Effector memory CD8-positive, alpha-beta T cell (primary cell): ENCODE measurements around the gene PRKN.
A peak's percentile ranks its signal among the peaks of the same experiment; 100 is the strongest.
"Not testable (repeated sequence)": the region's sequence is repeated elsewhere in the genome, so short reads cannot be mapped to it uniquely, and the experiment has no call there.

Experiments
- ATAC-seq: fragments of 150-1000 bp; cut with Tn5 transposase; replicated peaks from 2 replicates; pipeline ENCODE4 v1.10.0; 2021; ENCODE audit warnings: mild to moderate bottlenecking, moderate library complexity
- DNase-seq, 3 experiments: peaks; one replicate each; pipeline ENCODE4 v3.0.0; 2021
- H3K27ac Mint-ChIP-seq, 2 donors: one replicate each; pipeline ENCODE4 v1.8.0; 2022; ENCODE audit warnings: mild to moderate bottlenecking in 2 of 2, mixed read lengths in 2 of 2, moderate library complexity in 2 of 2
- H3K27me3 Mint-ChIP-seq, 2 donors: one replicate each; pipeline ENCODE4 v1.8.0; 2022; ENCODE audit warnings: mixed read lengths in 2 of 2
- H3K36me3 Mint-ChIP-seq: one replicate; pipeline ENCODE4 v1.8.0; 2022; ENCODE audit warnings: mild to moderate bottlenecking, moderate library complexity, mixed read lengths; ENCODE audit not compliant: insufficient read depth
- H3K4me1 Mint-ChIP-seq, 2 donors: one replicate each; pipeline ENCODE4 v1.8.0; 2022; ENCODE audit warnings: low read depth in 2 of 2, mixed read lengths in 2 of 2
- H3K4me3 Mint-ChIP-seq, 2 donors: one replicate each; pipeline ENCODE4 v1.8.0; 2022; ENCODE audit warnings: mild to moderate bottlenecking in 2 of 2, mixed read lengths in 2 of 2, moderate library complexity in 2 of 2
- H3K9me3 Mint-ChIP-seq, 2 donors: one replicate each; pipeline ENCODE4 v1.8.0; 2022; ENCODE audit warnings: mixed read lengths in 2 of 2

The PRKN gene

GRCh38 chr6:162409741-162410691, 317.6 kb downstream of the PRKN start:
- DNase-seq, result no peak
- no peaks in the 10 kb centered on the region for H3K27me3 Mint-ChIP-seq
- peaks cover 0 to 2% of the 10 kb centered on the region in 2 donors for H3K9me3 Mint-ChIP-seq
- no peaks in the 10 kb centered on the region for H3K36me3 Mint-ChIP-seq
- ATAC-seq, result no peak
- no peak overlapping the region for H3K27ac Mint-ChIP-seq
- no peaks in the 10 kb centered on the region for H3K4me1 Mint-ChIP-seq
- no peak overlapping the region for H3K4me3 Mint-ChIP-seq

- Mint-ChIP-seq H3K27ac (peak overlapping the region in 1 of 2 donors; percentile 24), H3K4me1 (no peaks in the 10 kb centered on the region), H3K4me3 (no peak overlapping the region), H3K36me3 (no peaks in the 10 kb centered on the region), H3K9me3 (peaks cover 0 to 2% of the 10 kb centered on the region in 2 donors), H3K27me3 (no peaks in the 10 kb centered on the region)
- ATAC-seq (no peak), DNase-seq (no peak)
Measured at GRCh38 chr6:162408826-162409535, 318.6 kb downstream of the PRKN start.

GRCh38 chr6:162404951-162405350, 322.6 kb downstream of the PRKN start:
- no peaks in the 10 kb centered on the region for H3K36me3 Mint-ChIP-seq
- DNase-seq (no peak), ATAC-seq (no peak)
- no peaks in the 10 kb centered on the region for H3K27me3 Mint-ChIP-seq
- H3K9me3 Mint-ChIP-seq, result peaks cover 0 to 5% of the 10 kb centered on the region in 2 donors
- H3K27ac Mint-ChIP-seq, result no peak overlapping the region
- no peaks in the 10 kb centered on the region for H3K4me1 Mint-ChIP-seq
- no peak overlapping the region for H3K4me3 Mint-ChIP-seq

GRCh38 chr6:162403031-162403430, 324.5 kb downstream of the PRKN start:
- Mint-ChIP-seq H3K36me3 (no peaks in the 10 kb centered on the region), H3K9me3 (peaks cover 0 to 9% of the 10 kb centered on the region in 2 donors), H3K27ac (no peak overlapping the region), H3K27me3 (no peaks in the 10 kb centered on the region), H3K4me3 (no peak overlapping the region), H3K4me1 (no peaks in the 10 kb centered on the region)
- ATAC-seq (no peak), DNase-seq (no peak)

GRCh38 chr6:162395181-162395580, 332.4 kb downstream of the PRKN start:
- Mint-ChIP-seq H3K27me3 (no peaks in the 10 kb centered on the region), H3K4me1 (no peaks in the 10 kb centered on the region), H3K36me3 (no peaks in the 10 kb centered on the region), H3K4me3 (no peak overlapping the region), H3K27ac (no peak overlapping the region), H3K9me3 (peaks cover 7% of the 10 kb centered on the region in 2 donors)
- DNase-seq (no peak), ATAC-seq (no peak)

- H3K4me1 Mint-ChIP-seq, H3K27ac Mint-ChIP-seq, H3K27me3 Mint-ChIP-seq, ATAC-seq, DNase-seq, H3K4me3 Mint-ChIP-seq, H3K36me3 Mint-ChIP-seq, H3K9me3 Mint-ChIP-seq: not testable (repeated sequence)
Measured at GRCh38 chr6:162390961-162391811, 336.4 kb downstream of the PRKN start.

GRCh38 chr6:162389343-162390085, 338.1 kb downstream of the PRKN start:
- DNase-seq (no peak), ATAC-seq (no peak)
- Mint-ChIP-seq H3K36me3 (no peaks in the 10 kb centered on the region), H3K4me1 (no peaks in the 10 kb centered on the region), H3K4me3 (no peak overlapping the region), H3K27me3 (no peaks in the 10 kb centered on the region), H3K27ac (no peak overlapping the region), H3K9me3 (peaks cover 3 to 7% of the 10 kb centered on the region in 2 donors)

- H3K36me3 Mint-ChIP-seq, result no peaks in the 10 kb centered on the region
- DNase-seq (no peak), ATAC-seq (no peak)
- no peaks in the 10 kb centered on the region for H3K27me3 Mint-ChIP-seq
- no peaks in the 10 kb centered on the region for H3K4me1 Mint-ChIP-seq
- no peak overlapping the region for H3K4me3 Mint-ChIP-seq
- no peak overlapping the region for H3K27ac Mint-ChIP-seq
- peaks cover 7% of the 10 kb centered on the region in 2 donors for H3K9me3 Mint-ChIP-seq
Measured at GRCh38 chr6:162388383-162388777, 339.2 kb downstream of the PRKN start.

GRCh38 chr6:162387718-162388382, 339.7 kb downstream of the PRKN start:
- ATAC-seq (no peak), DNase-seq (no peak)
- H3K9me3 Mint-ChIP-seq, result peaks cover 7% of the 10 kb centered on the region in 2 donors
- H3K4me1 Mint-ChIP-seq, result no peaks in the 10 kb centered on the region
- no peaks in the 10 kb centered on the region for H3K27me3 Mint-ChIP-seq
- H3K4me3 Mint-ChIP-seq, result no peak overlapping the region
- no peak overlapping the region for H3K27ac Mint-ChIP-seq
- H3K36me3 Mint-ChIP-seq, result no peaks in the 10 kb centered on the region

GRCh38 chr6:162385980-162386379, 341.6 kb downstream of the PRKN start:
- no peak for ATAC-seq
- Mint-ChIP-seq H3K9me3 (peaks cover 0 to 6% of the 10 kb centered on the region in 2 donors), H3K36me3 (no peaks in the 10 kb centered on the region), H3K27me3 (no peaks in the 10 kb centered on the region), H3K4me1 (no peaks in the 10 kb centered on the region), H3K4me3 (no peak overlapping the region), H3K27ac (no peak overlapping the region)
- no peak for DNase-seq

- ATAC-seq, result no peak
- peaks cover 6 to 9% of the 10 kb centered on the region in 2 donors for H3K9me3 Mint-ChIP-seq
- no peaks in the 10 kb centered on the region for H3K4me1 Mint-ChIP-seq
- no peaks in the 10 kb centered on the region for H3K27me3 Mint-ChIP-seq
- H3K36me3 Mint-ChIP-seq, result no peaks in the 10 kb centered on the region
- DNase-seq, result no peak
- H3K4me3 Mint-ChIP-seq, result no peak overlapping the region
- H3K27ac Mint-ChIP-seq, result no peak overlapping the region
Measured at GRCh38 chr6:162379757-162380409, 347.7 kb downstream of the PRKN start.

GRCh38 chr6:162377735-162378134, 349.8 kb downstream of the PRKN start:
- Mint-ChIP-seq H3K4me3 (no peak overlapping the region), H3K9me3 (peaks cover 5 to 6% of the 10 kb centered on the region in 2 donors), H3K27ac (no peak overlapping the region), H3K36me3 (no peaks in the 10 kb centered on the region), H3K27me3 (no peaks in the 10 kb centered on the region), H3K4me1 (no peaks in the 10 kb centered on the region)
- DNase-seq (no peak), ATAC-seq (no peak)
